ENCODE results near the gene NPAT. TPM values are rescaled to one million over a fixed set of nuclear protein-coding genes. Genes with fewer than 3 reads are reported as not detected.

The NPAT gene
- total and polyA plus RNA-seq, 9 of the 15 experiments (the other 6 are each of a cell fraction or from before 2014, with no cell fraction given), result 8.8 to 30.0 (median 22.1) TPM

GRCh38 chr11:108199446-108200321 lies 22.8 kb downstream of the NPAT start (continued):
- TF ChIP-seq ZNF561 (CRISPR knock-in tag; conservative IDR thresholded peaks at IDR 0.05), result no peak
- no peak for TF ChIP-seq ZNF518B (CRISPR knock-in tag; IDR thresholded peaks at IDR 0.05)
- no peak for TF ChIP-seq SAFB2 (IDR thresholded peaks at IDR 0.05; ENCODE audit: borderline replicate concordance, low read depth, low read length, severe bottlenecking)
- no peak for TF ChIP-seq ZNF699 (CRISPR knock-in tag; IDR thresholded peaks at IDR 0.05; ENCODE audit: insufficient replicate concordance)
- no peak for TF ChIP-seq HMG20B (CRISPR knock-in tag; IDR thresholded peaks at IDR 0.05)
- TF ChIP-seq FOXJ2 (tag; IDR thresholded peaks at IDR 0.05), result no peak
- TF ChIP-seq SRSF3 (IDR thresholded peaks at IDR 0.05; ENCODE audit: insufficient read depth, low read length), result no peak
- TF ChIP-seq ZNF174 (CRISPR knock-in tag; IDR thresholded peaks at IDR 0.05), result no peak
- no peak for TF ChIP-seq FIP1L1 (IDR thresholded peaks at IDR 0.05; ENCODE audit: low read depth, low read length, poor library complexity, severe bottlenecking)
- no peak for TF ChIP-seq TCF15 (CRISPR knock-in tag; IDR thresholded peaks at IDR 0.05)
- peak; percentile 92 for TF ChIP-seq CEBPB (tag; IDR thresholded peaks at IDR 0.05)
- no peak for TF ChIP-seq POLR2AphosphoS5 (IDR thresholded peaks at IDR 0.05; ENCODE audit: control insufficient read depth, insufficient read depth, low read depth, low read length)
- no peak for TF ChIP-seq GATA2 (CRISPR knock-in tag; IDR thresholded peaks at IDR 0.05)
- 0 out of 4 replicates have a peak, but pooled peaks of 1 of the 2 experiments have one; percentile 4 for TF ChIP-seq NONO (IDR thresholded peaks at IDR 0.05; ENCODE audit: low read depth in 2 of 2, low read length in 1 of 2)
- TF ChIP-seq ZMIZ1 (IDR thresholded peaks at IDR 0.05; ENCODE audit: low read depth in 2 of 2, low read length in 2 of 2), result no peak
- TF ChIP-seq NR2C2 (CRISPR knock-in tag; IDR thresholded peaks at IDR 0.05), result no peak
- peak; percentile 37; the same call in 1 of the 2 replicates for TF ChIP-seq NR2C2 (tag; IDR thresholded peaks at IDR 0.05)
- no peak for TF ChIP-seq NFATC3 (IDR thresholded peaks at IDR 0.05)
- 0 out of 2 replicates have a peak, but pooled peaks have one; percentile 25 for TF ChIP-seq CREM (IDR thresholded peaks at IDR 0.05; ENCODE audit: low read depth)

Data from K562 (cell line).